GM12878 (cell line): Measurements from ENCODE around the gene STXBP3. TPM values are rescaled to one million over a fixed set of nuclear protein-coding genes. Genes with fewer than 3 reads are reported as not detected.

ENCODE experiments used
- ATF2 ChIP-seq: IDR thresholded peaks from 2 replicates; pipeline ENCODE4 v1.6.1; 2012; ENCODE audit warnings: low read length, inconsistent platforms
- CBX3 ChIP-seq: fragments of 200-600 bp; sonication (generic); IDR thresholded peaks from 2 replicates; pipeline ENCODE4 v1.6.1; 2016; ENCODE audit warnings: low read depth, borderline replicate concordance
- CHD4 ChIP-seq: fragments of 200-600 bp; sonication (generic); IDR thresholded peaks from 2 replicates; pipeline ENCODE4 v1.6.1; 2016; ENCODE audit warnings: mild to moderate bottlenecking
- CREB1 ChIP-seq: IDR thresholded peaks from 2 replicates; pipeline ENCODE4 v1.6.1; 2012; ENCODE audit warnings: low read depth, mild to moderate bottlenecking, inconsistent platforms
- CREM ChIP-seq: IDR thresholded peaks from 2 replicates; pipeline ENCODE4 v1.6.1; 2014; ENCODE audit warnings: antibody characterized with exemption, low read depth
- EED ChIP-seq: sonication (generic); IDR thresholded peaks from 2 replicates; pipeline ENCODE4 v1.6.1; 2016; ENCODE audit warnings: antibody characterized with exemption, low read depth
- ESRRA ChIP-seq: IDR thresholded peaks from 2 replicates; pipeline ENCODE4 v1.6.1; 2012; ENCODE audit warnings: mild to moderate bottlenecking, low read length, improper control_type of control experiment
- EZH2 ChIP-seq: IDR thresholded peaks from 2 replicates; pipeline ENCODE4 v1.6.1; 2012; ENCODE audit warnings: low read depth, mild to moderate bottlenecking, control low read depth, inconsistent platforms, low read length, borderline replicate concordance; ENCODE audit not compliant: control insufficient read depth
- HDAC2 ChIP-seq: fragments of 200-600 bp; sonication (generic); IDR thresholded peaks from 2 replicates; pipeline ENCODE4 v1.6.1; 2017
- KAT2A ChIP-seq: conservative IDR thresholded peaks from 2 replicates; pipeline ENCODE4 v1.6.1; 2011; ENCODE audit warnings: low read depth, low read length; ENCODE audit not compliant: control insufficient read depth
- LARP7 ChIP-seq: fragments of 450-650 bp; IDR thresholded peaks from 2 replicates; pipeline ENCODE4 v1.6.1; 2017; ENCODE audit warnings: mild to moderate bottlenecking
- NBN ChIP-seq: fragments of 450-650 bp; IDR thresholded peaks from 2 replicates; pipeline ENCODE4 v1.6.1; 2016
- PKNOX1 ChIP-seq: fragments of 450-650 bp; IDR thresholded peaks from 2 replicates; pipeline ENCODE4 v1.6.1; 2016; ENCODE audit warnings: mild to moderate bottlenecking
- SRF ChIP-seq, 2 experiments: IDR thresholded peaks; 2 replicates each; pipeline ENCODE4 v1.6.1; 2011; ENCODE audit warnings: low read depth in 2 of 2, low read length in 2 of 2, mild to moderate bottlenecking in 1 of 2, moderate library complexity in 1 of 2
- YBX1 ChIP-seq: fragments of 450-650 bp; IDR thresholded peaks from 2 replicates; pipeline ENCODE4 v1.6.1; 2016; ENCODE audit warnings: antibody characterized with exemption
- ZNF592 ChIP-seq: fragments of 450-650 bp; IDR thresholded peaks from 2 replicates; pipeline ENCODE4 v1.6.1; 2017; ENCODE audit warnings: mild to moderate bottlenecking, moderate library complexity
- polyA plus RNA-seq, 11 experiments: library from polyadenylated mRNA; depleted of rRNA in 4 of 11; unstranded in 6 of 11; stranded (reverse) in 5 of 11; fragments of >200 nt; fragmentation: Nextera tagmentation in 4 of 11; fragmentation: Illumina TruSeq in 1 of 11; extraction: Ambion mirVana in 4 of 11; extraction: Trizol in 1 of 11; gene quantifications; 1 replicate in 1 of 11; 2 replicates in 10 of 11; pipeline versions ENCODE4 v1.2.1 to v1.2.3, GENCODE V29; 2011 to 2016; ENCODE audit warnings: inconsistent platforms in 2 of 11, missing spikeins in 2 of 11, low read depth in 1 of 11
- total RNA-seq, 4 experiments: library from RNA; depleted of rRNA in 3 of 4; stranded (reverse); fragments of >200 nt in 3 of 4; fragmentation: Illumina TruSeq in 1 of 4; extraction: Trizol in 1 of 4; gene quantifications; 2 replicates each; pipeline versions ENCODE4 v1.2.1 to v1.2.3, GENCODE V29; 2013 to 2021
- TF ChIP-seq, protein P1 (sequence below): fragments of 450-650 bp; IDR thresholded peaks from 2 replicates; pipeline ENCODE4 v1.6.1; 2016; ENCODE audit warnings: mild to moderate bottlenecking, moderate library complexity, borderline replicate concordance
- TF ChIP-seq, protein P2 (sequence below): IDR thresholded peaks from 2 replicates; pipeline ENCODE4 v1.6.1; 2012; ENCODE audit warnings: low read depth, low read length, improper control_type of control experiment

Gene STXBP3
- total and polyA plus RNA-seq, 10 of the 15 experiments (the other 5 are each of a cell fraction or from before 2014, with no cell fraction given) = 19.6 to 35.1 (median 27.3) TPM

DNA sequence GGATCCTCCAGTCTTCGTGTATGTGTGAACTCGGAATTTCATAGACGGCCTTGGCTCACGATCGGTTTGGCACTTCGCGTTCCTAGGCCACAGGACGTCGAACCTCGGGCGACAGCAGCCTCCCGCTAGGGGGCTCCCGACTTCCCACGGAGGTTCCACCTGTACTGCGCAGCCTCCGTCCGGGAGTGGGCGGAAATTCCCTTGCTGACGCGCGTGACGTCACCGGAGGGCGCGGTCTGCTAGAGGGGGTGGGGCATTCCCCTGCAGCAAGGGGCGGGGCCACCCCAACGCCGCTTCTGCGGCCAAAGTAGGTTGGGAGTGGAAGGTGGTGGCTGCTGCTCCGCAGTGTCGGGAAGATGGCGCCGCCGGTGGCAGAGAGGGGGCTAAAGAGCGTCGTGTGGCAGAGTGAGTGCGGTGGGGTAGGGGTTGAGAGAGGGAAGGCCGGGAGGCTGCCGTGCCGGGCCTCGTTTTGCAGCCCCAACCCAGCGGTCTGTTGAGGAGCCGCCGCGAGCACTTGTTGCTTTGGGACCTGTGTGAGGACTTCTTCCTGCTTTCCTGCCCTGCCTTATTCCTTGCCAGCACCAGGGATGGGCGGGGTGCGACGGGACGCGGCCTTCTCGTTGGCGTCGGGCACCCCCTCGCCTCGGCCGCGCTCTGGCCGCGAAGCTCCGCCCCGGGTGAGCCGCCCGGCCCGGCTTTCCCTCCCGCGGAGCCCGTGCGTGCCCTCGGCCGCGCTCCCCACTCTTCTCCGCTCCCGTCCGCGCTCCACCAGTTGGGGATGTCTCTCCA, at the start of gene STXBP3 (continued):
- TF ChIP-seq ATF2 (no peak; the same call in 1 of the 2 replicates), CBX3 (no peak), NBN (peak; percentile 100), CREB1 (peak; percentile 97), ESRRA (no peak), CHD4 (no peak), KAT2A (no peak), HDAC2 (no peak), EED (peak; percentile 53; the same call in 1 of the 2 replicates), PKNOX1 (0 out of 2 replicates have a peak, but pooled peaks have one; percentile 17), YBX1 (no peak), ZNF592 (peak; percentile 91; the same call in 1 of the 2 replicates), EZH2 (no peak), SRF (IDR thresholded peaks at IDR 0.05; ENCODE audit: low read depth in 2 of 2, low read length in 2 of 2) (no peak), CREM (peak; percentile 96), LARP7 (peak; percentile 54; the same call in 1 of the 2 replicates)
- TF ChIP-seq, protein P1, sequence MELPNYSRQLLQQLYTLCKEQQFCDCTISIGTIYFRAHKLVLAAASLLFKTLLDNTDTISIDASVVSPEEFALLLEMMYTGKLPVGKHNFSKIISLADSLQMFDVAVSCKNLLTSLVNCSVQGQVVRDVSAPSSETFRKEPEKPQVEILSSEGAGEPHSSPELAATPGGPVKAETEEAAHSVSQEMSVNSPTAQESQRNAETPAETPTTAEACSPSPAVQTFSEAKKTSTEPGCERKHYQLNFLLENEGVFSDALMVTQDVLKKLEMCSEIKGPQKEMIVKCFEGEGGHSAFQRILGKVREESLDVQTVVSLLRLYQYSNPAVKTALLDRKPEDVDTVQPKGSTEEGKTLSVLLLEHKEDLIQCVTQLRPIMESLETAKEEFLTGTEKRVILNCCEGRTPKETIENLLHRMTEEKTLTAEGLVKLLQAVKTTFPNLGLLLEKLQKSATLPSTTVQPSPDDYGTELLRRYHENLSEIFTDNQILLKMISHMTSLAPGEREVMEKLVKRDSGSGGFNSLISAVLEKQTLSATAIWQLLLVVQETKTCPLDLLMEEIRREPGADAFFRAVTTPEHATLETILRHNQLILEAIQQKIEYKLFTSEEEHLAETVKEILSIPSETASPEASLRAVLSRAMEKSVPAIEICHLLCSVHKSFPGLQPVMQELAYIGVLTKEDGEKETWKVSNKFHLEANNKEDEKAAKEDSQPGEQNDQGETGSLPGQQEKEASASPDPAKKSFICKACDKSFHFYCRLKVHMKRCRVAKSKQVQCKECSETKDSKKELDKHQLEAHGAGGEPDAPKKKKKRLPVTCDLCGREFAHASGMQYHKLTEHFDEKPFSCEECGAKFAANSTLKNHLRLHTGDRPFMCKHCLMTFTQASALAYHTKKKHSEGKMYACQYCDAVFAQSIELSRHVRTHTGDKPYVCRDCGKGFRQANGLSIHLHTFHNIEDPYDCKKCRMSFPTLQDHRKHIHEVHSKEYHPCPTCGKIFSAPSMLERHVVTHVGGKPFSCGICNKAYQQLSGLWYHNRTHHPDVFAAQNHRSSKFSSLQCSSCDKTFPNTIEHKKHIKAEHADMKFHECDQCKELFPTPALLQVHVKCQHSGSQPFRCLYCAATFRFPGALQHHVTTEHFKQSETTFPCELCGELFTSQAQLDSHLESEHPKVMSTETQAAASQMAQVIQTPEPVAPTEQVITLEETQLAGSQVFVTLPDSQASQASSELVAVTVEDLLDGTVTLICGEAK = no peak; the same call in 1 of the 2 replicates
- TF ChIP-seq, protein P2, sequence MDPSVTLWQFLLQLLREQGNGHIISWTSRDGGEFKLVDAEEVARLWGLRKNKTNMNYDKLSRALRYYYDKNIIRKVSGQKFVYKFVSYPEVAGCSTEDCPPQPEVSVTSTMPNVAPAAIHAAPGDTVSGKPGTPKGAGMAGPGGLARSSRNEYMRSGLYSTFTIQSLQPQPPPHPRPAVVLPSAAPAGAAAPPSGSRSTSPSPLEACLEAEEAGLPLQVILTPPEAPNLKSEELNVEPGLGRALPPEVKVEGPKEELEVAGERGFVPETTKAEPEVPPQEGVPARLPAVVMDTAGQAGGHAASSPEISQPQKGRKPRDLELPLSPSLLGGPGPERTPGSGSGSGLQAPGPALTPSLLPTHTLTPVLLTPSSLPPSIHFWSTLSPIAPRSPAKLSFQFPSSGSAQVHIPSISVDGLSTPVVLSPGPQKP = no peak; the same call in 1 of the 2 replicates
